OCI-LY1 (cell line): Measurements from ENCODE around the gene IGF1.

Source experiments
- H2AFZ ChIP-seq: fragments of 200-600 bp; sonication (generic), shearing (Covaris generic); 2 replicates; pipeline ENCODE4 v1.6.0; 2014; ENCODE audit warnings: antibody characterized with exemption, mild to moderate bottlenecking, low read length
- H3F3A ChIP-seq: fragments of 200-600 bp; sonication (generic), shearing (Covaris generic); 2 replicates; pipeline ENCODE4 v1.6.0; 2014; ENCODE audit warnings: mild to moderate bottlenecking, antibody characterized with exemption, low read length, moderate library complexity; ENCODE audit not compliant: insufficient read depth
- H3K27ac ChIP-seq: fragments of 200-600 bp; sonication (generic); 2 replicates; pipeline ENCODE4 v1.5.1; 2014; ENCODE audit warnings: low read length, mixed run types, mild to moderate bottlenecking, low read depth; ENCODE audit not compliant: poor library complexity, severe bottlenecking
- H3K27me3 ChIP-seq: fragments of 200-600 bp; sonication (generic); 2 replicates; pipeline ENCODE4 v1.6.0; 2014; ENCODE audit warnings: antibody characterized with exemption, mild to moderate bottlenecking, low read length, moderate library complexity; ENCODE audit not compliant: insufficient read depth
- H3K36me3 ChIP-seq: fragments of 200-600 bp; sonication (generic); 2 replicates; pipeline ENCODE4 v1.6.1; 2014; ENCODE audit warnings: mild to moderate bottlenecking, antibody characterized with exemption, low read length, moderate library complexity, mixed read lengths; ENCODE audit not compliant: insufficient read depth
- H3K4me1 ChIP-seq: fragments of 200-600 bp; sonication (generic); 2 replicates; pipeline ENCODE4 v1.5.1; 2014; ENCODE audit warnings: mild to moderate bottlenecking, low read length, moderate library complexity; ENCODE audit not compliant: insufficient read depth, severe bottlenecking
- H3K4me2 ChIP-seq: fragments of 200-600 bp; sonication (generic), shearing (Covaris generic); 2 replicates; pipeline ENCODE4 v1.6.1; 2014; ENCODE audit warnings: low read length
- H3K4me3 ChIP-seq: fragments of 200-600 bp; sonication (generic); 2 replicates; pipeline ENCODE4 v1.5.1; 2014; ENCODE audit warnings: low read length, low read depth, mild to moderate bottlenecking, mixed read lengths; ENCODE audit not compliant: poor library complexity, severe bottlenecking
- H3K79me2 ChIP-seq: fragments of 200-600 bp; shearing (Covaris generic); 2 replicates; pipeline ENCODE4 v1.6.1; 2016; ENCODE audit warnings: mixed run types, low read length, mixed read lengths; ENCODE audit not compliant: insufficient read depth
- H3K9ac ChIP-seq: fragments of 200-600 bp; sonication (generic), shearing (Covaris generic); 2 replicates; pipeline ENCODE4 v1.6.1; 2014; ENCODE audit warnings: mild to moderate bottlenecking, low read length, mixed read lengths
- H3K9me2 ChIP-seq: fragments of 200-600 bp; sonication (generic), shearing (Covaris generic); 2 replicates; pipeline ENCODE4 v1.6.1; 2014; ENCODE audit warnings: low read depth, mild to moderate bottlenecking, low read length, mixed read lengths
- H3K9me3 ChIP-seq: fragments of 200-600 bp; shearing (Covaris generic); 2 replicates; pipeline ENCODE4 v1.6.1; 2014; ENCODE audit warnings: low read length, mixed read lengths
- H4K20me1 ChIP-seq: fragments of 200-600 bp; sonication (generic), shearing (Covaris generic); 2 replicates; pipeline ENCODE4 v1.6.0; 2016; ENCODE audit warnings: mild to moderate bottlenecking, low read length; ENCODE audit not compliant: insufficient read depth
- CTCF ChIP-seq: fragments of 200-600 bp; sonication (generic), shearing (Covaris generic); IDR thresholded peaks from 2 replicates; pipeline ENCODE4 v1.5.1; 2017; ENCODE audit warnings: mild to moderate bottlenecking, antibody characterized with exemption, low read length, moderate library complexity, mixed read lengths
- EZH2 ChIP-seq: fragments of 200-600 bp; sonication (generic), shearing (Covaris generic); IDR thresholded peaks from 2 replicates; pipeline ENCODE4 v1.8.0; 2017; ENCODE audit warnings: borderline replicate concordance, mixed run types, mild to moderate bottlenecking, antibody characterized with exemption, low read length, moderate library complexity, mixed read lengths

The IGF1 gene

DNA sequence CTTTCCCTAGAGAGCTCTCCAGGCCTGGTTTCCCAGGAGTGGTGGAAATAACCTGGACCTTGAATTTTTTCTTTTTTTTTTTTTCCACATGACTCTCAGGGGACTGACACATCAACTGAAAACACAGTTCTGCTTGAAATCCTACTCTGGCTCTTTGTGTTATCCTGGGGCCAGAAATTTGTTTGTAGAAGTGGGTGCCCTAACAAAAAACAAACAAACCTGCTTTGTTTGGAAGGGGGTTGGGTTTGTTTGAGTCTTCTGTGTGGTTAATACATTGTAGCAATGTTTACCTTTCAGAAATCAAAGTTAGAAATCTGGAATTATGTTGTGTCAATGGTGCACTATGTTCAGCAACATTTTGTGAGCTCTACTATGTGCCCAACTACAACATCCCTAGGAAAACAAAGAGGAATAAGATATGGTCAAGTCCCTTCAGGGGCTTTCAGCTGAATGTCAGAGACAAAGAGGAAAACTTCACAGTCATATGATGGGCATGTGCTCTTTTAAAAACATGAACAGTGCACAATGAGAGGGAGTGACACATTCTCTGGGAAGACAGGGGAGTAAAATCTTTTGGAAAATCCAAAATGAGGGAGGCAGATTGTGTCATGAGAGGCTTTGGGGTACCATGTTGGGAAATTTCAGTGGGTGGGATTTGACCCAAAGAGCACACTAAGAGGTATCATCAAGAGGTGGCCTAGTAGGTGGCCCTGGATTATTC is 1.5 kb upstream of the IGF1 start:
- H3K27me3 ChIP-seq, result no peaks in the 10 kb centered on the region
- no peak overlapping the region for H2AFZ ChIP-seq
- peaks cover 6% of the 10 kb centered on the region for H3K4me1 ChIP-seq
- TF ChIP-seq EZH2 (no peak), CTCF (no peak)
- H3K9me2 ChIP-seq, result no peaks in the 10 kb centered on the region
- H3K36me3 ChIP-seq, result no peaks in the 10 kb centered on the region
- H3K4me2 ChIP-seq, result no peak overlapping the region
- no peaks in the 10 kb centered on the region for H3K79me2 ChIP-seq
- H3F3A ChIP-seq, result no peaks in the 10 kb centered on the region
- H3K27ac ChIP-seq, result no peak overlapping the region
- no peaks in the 10 kb centered on the region for H4K20me1 ChIP-seq
- no peak overlapping the region for H3K9ac ChIP-seq
- H3K9me3 ChIP-seq, result no peaks in the 10 kb centered on the region
- H3K4me3 ChIP-seq, result no peak overlapping the region

GRCh38 chr12:102479939-102480338 is 424 bp downstream of the IGF1 start:
- Histone ChIP-seq H3K79me2 (no peaks in the 10 kb centered on the region), H3K27ac (no peak overlapping the region), H3K4me1 (peaks cover 6% of the 10 kb centered on the region), H3K9me2 (no peaks in the 10 kb centered on the region), H3K9ac (no peak overlapping the region), H3F3A (no peaks in the 10 kb centered on the region), H3K4me2 (no peak overlapping the region), H3K4me3 (no peak overlapping the region), H3K36me3 (no peaks in the 10 kb centered on the region), H2AFZ (no peak overlapping the region), H3K9me3 (no peaks in the 10 kb centered on the region), H3K27me3 (no peaks in the 10 kb centered on the region), H4K20me1 (no peaks in the 10 kb centered on the region)
- TF ChIP-seq EZH2 (no peak), CTCF (no peak)

DNA sequence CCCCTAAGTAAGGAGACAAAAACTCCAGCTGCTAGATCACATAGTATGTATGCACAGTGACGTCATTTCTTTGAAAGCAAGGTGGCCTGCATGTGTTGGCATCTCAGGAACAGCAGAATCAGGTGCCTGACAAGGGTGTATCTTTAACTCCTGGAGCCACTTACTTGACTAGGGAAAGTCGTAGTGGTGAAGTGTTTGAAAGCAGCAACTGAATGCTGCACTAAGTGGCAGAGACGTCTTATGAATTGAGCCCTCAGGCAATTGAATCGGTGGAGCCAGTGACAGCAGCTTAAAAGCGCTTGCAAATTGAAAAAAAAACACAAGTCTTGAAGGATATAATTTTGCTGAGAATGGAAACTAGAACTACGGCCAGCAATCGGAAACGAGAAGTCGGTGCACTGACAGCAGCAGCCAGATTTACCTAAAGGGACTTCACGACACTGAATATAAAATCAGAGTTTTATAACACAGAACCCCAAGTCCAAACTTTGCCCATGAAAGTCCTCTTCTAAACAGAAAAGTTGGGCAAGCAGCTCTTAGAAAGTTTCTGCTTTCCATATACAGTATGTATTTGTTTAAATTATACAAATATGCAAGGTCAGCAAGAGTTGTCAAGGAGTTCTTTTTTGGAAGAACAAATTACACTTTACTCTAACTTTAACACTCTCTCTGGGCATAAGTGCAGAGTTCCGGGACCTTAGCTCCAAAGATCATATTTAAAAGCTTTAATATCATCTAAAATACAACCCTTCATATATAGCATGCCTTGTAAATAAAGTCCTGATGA is 1.1 kb downstream of the IGF1 start:
- H3K27me3 ChIP-seq, result no peaks in the 10 kb centered on the region
- no peak overlapping the region for H3K9ac ChIP-seq
- H3K4me3 ChIP-seq, result no peak overlapping the region
- H3K9me2 ChIP-seq, result no peaks in the 10 kb centered on the region
- no peaks in the 10 kb centered on the region for H3K9me3 ChIP-seq
- H3K4me2 ChIP-seq, result no peak overlapping the region
- no peaks in the 10 kb centered on the region for H3K36me3 ChIP-seq
- no peaks in the 10 kb centered on the region for H4K20me1 ChIP-seq
- no peaks in the 10 kb centered on the region for H3F3A ChIP-seq
- H3K4me1 ChIP-seq, result peaks cover 5% of the 10 kb centered on the region
- no peaks in the 10 kb centered on the region for H3K79me2 ChIP-seq
- no peak for TF ChIP-seq CTCF
- H3K27ac ChIP-seq, result no peak overlapping the region
- H2AFZ ChIP-seq, result no peak overlapping the region
